GM19455 (cell line): ENCODE data around the gene OGN.

Experiments used
- ATAC-seq: cut with Tn5 transposase; IDR thresholded peaks from one replicate; pipeline ENCODE4 v1.9.1; 2021; ENCODE audit not compliant: unreplicated experiment

Gene OGN

GRCh38 chr9:92349771-92350739 is 54.3 kb downstream of the OGN start:
- no peak for ATAC-seq

GRCh38 chr9:92345582-92345981 is 58.8 kb downstream of the OGN start:
- no peak for ATAC-seq

- no peak for ATAC-seq
These were observed 61.4 kb downstream of the OGN start for GRCh38 chr9:92342825-92343488.

GRCh38 chr9:92341578-92341977 is 62.8 kb downstream of the OGN start:
- ATAC-seq: no peak

GRCh38 chr9:92333282-92333634 is 71.1 kb downstream of the OGN start:
- no peak for ATAC-seq
